Aortic smooth muscle cell (primary cell): ENCODE results near the gene ALB. TPM values are rescaled to one million over a fixed set of nuclear protein-coding genes. Genes with fewer than 3 reads are reported as not detected.

Experiments
- total RNA-seq: library from RNA; depleted of rRNA; stranded (reverse); fragments of >200 nt; gene quantifications from 2 replicates; pipeline ENCODE4 v1.2.3, GENCODE V29; 2014

ALB gene
- total RNA-seq: 0.50 TPM in 1 of 2 replicates, not detected in the other

GRCh38 chr4:73404042-73404441 is at the start of gene ALB:
Gene ALB, plus strand, starts transcription at chr4:73404287. Its CDS starts 41 bp downstream, at chr4:73404328.

GRCh38 chr4:73435984-73436383 is 31.9 kb downstream of the ALB start, which contains the start of gene AFP:
Gene AFP, plus strand, starts transcription at chr4:73436221. Its CDS starts 42 bp downstream, at chr4:73436263.

Other genes with a start within 250 kb of the ALB start
- 53.0 and 57.1 TPM in 2 replicates for gene ANKRD17, start 145.5 kb upstream of the ALB start, total RNA-seq
- 0.19 and 0.26 TPM in 2 replicates for gene AFP, start 31.9 kb downstream of the ALB start, total RNA-seq
- not detected in 2 replicates for gene AFM, start 77.5 kb downstream of the ALB start, total RNA-seq
- 0.13 TPM in 1 of 2 replicates, not detected in the other for gene RASSF6, start 216.1 kb downstream of the ALB start, total RNA-seq